ENCODE measurements around the gene TBC1D17.

TBC1D17 gene

DNA sequence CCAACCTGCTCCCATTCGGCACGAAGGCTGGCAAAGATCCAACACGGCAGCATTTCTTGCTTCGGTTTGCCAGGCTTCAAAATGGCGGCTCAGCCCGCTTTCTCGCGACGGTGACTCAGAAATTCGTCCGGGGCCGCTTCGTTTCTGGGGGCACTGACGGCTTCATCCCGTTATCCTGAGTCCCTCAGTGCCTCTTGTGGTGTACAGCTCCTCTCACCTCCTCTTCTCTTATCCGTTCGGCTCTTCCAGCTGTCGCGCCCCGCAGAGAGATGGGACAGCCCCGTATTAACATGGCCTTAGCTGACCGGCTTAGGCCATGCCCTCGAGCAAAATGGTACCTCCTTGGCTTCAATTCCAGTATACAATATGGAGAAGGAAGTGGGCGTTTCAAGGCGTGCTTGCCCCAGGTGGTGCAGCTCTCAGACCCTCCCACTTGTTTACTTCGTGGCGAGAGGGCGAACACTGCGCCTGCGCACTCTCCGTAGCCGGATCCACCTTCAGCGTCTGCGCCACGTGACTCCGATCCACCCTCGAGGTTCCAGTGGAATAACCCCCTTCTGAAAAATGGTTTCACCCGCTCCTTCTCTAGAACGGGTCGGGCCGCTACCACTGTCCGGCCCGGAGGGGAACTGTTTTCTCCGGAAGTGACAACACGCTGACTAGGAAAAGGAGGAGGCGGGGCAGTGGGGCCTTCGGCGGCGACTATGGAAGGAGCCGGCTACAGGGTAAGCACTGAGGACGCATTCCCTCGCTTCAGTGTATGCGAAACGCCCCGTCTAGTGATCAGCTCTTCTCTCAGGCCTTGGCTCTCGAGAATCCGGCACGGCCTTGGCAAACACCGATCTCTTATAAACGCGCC lies at the start of gene TBC1D17, which contains the start of gene AKT1S1:
Gene TBC1D17, plus strand, starts transcription at position 683 of the 859 bp plus-strand sequence. Its CDS starts 22 bp downstream, at position 705.
Gene AKT1S1, minus strand, starts transcription at position 336 of the 859 bp plus-strand sequence. CDS start 4,060 bp downstream, outside the sequence.
- peak; percentile 83 for ATAC-seq
- TF ChIP-seq, protein P1, sequence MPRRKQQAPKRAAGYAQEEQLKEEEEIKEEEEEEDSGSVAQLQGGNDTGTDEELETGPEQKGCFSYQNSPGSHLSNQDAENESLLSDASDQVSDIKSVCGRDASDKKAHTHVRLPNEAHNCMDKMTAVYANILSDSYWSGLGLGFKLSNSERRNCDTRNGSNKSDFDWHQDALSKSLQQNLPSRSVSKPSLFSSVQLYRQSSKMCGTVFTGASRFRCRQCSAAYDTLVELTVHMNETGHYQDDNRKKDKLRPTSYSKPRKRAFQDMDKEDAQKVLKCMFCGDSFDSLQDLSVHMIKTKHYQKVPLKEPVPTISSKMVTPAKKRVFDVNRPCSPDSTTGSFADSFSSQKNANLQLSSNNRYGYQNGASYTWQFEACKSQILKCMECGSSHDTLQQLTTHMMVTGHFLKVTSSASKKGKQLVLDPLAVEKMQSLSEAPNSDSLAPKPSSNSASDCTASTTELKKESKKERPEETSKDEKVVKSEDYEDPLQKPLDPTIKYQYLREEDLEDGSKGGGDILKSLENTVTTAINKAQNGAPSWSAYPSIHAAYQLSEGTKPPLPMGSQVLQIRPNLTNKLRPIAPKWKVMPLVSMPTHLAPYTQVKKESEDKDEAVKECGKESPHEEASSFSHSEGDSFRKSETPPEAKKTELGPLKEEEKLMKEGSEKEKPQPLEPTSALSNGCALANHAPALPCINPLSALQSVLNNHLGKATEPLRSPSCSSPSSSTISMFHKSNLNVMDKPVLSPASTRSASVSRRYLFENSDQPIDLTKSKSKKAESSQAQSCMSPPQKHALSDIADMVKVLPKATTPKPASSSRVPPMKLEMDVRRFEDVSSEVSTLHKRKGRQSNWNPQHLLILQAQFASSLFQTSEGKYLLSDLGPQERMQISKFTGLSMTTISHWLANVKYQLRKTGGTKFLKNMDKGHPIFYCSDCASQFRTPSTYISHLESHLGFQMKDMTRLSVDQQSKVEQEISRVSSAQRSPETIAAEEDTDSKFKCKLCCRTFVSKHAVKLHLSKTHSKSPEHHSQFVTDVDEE (CRISPR knock-in tag; IDR thresholded peaks at IDR 0.05): no peak
- TF ChIP-seq, protein P2, sequence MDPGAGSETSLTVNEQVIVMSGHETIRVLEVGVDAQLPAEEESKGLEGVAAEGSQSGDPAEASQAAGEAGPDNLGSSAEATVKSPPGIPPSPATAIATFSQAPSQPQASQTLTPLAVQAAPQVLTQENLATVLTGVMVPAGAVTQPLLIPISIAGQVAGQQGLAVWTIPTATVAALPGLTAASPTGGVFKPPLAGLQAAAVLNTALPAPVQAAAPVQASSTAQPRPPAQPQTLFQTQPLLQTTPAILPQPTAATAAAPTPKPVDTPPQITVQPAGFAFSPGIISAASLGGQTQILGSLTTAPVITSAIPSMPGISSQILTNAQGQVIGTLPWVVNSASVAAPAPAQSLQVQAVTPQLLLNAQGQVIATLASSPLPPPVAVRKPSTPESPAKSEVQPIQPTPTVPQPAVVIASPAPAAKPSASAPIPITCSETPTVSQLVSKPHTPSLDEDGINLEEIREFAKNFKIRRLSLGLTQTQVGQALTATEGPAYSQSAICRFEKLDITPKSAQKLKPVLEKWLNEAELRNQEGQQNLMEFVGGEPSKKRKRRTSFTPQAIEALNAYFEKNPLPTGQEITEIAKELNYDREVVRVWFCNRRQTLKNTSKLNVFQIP (CRISPR knock-in tag; IDR thresholded peaks at IDR 0.05; ENCODE audit: borderline replicate concordance, low read depth): 0 out of 2 replicates have a peak, but pooled peaks have one; percentile 49

DNA sequence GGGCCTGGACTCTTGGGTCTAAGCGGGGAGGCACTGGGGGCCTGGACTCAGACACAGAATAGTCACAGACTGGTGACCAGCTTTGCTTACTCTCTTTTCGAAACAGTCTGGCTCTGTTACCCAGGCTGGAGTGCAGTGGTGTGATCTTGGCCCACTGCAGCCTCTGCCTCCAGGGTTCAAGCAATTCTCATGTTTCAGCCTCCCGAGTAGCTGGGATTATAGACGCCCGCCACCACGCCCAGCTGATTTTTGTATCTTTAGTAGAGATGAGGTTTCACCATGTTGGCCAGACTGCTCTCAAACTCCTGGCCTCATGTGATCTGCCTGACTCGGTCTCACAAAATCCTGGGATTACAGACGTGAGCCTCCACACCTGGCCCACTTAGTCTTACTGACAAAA lies 48.3 kb upstream of the TBC1D17 start:
- no peak for ATAC-seq
- no peak for TF ChIP-seq CSDC2 (CRISPR knock-in tag; IDR thresholded peaks at IDR 0.05)
- TF ChIP-seq, protein P3, sequence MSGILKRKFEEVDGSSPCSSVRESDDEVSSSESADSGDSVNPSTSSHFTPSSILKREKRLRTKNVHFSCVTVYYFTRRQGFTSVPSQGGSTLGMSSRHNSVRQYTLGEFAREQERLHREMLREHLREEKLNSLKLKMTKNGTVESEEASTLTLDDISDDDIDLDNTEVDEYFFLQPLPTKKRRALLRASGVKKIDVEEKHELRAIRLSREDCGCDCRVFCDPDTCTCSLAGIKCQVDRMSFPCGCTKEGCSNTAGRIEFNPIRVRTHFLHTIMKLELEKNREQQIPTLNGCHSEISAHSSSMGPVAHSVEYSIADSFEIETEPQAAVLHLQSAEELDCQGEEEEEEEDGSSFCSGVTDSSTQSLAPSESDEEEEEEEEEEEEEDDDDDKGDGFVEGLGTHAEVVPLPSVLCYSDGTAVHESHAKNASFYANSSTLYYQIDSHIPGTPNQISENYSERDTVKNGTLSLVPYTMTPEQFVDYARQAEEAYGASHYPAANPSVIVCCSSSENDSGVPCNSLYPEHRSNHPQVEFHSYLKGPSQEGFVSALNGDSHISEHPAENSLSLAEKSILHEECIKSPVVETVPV (CRISPR knock-in tag; IDR thresholded peaks at IDR 0.05): no peak
- no peak for TF ChIP-seq ZNF565 (CRISPR knock-in tag; conservative IDR thresholded peaks at IDR 0.05; ENCODE audit: low read depth)
- TF ChIP-seq ESRRG (CRISPR knock-in tag; IDR thresholded peaks at IDR 0.05): no peak
- TF ChIP-seq OSR1 (CRISPR knock-in tag; IDR thresholded peaks at IDR 0.05): no peak
- TF ChIP-seq ZC3H10 (CRISPR knock-in tag; IDR thresholded peaks at IDR 0.05): no peak
- TF ChIP-seq ARNTL (CRISPR knock-in tag; IDR thresholded peaks at IDR 0.05; ENCODE audit: borderline replicate concordance, low read depth): no peak
- TF ChIP-seq, protein P4, sequence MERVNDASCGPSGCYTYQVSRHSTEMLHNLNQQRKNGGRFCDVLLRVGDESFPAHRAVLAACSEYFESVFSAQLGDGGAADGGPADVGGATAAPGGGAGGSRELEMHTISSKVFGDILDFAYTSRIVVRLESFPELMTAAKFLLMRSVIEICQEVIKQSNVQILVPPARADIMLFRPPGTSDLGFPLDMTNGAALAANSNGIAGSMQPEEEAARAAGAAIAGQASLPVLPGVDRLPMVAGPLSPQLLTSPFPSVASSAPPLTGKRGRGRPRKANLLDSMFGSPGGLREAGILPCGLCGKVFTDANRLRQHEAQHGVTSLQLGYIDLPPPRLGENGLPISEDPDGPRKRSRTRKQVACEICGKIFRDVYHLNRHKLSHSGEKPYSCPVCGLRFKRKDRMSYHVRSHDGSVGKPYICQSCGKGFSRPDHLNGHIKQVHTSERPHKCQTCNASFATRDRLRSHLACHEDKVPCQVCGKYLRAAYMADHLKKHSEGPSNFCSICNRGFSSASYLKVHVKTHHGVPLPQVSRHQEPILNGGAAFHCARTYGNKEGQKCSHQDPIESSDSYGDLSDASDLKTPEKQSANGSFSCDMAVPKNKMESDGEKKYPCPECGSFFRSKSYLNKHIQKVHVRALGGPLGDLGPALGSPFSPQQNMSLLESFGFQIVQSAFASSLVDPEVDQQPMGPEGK (CRISPR knock-in tag; IDR thresholded peaks at IDR 0.05; ENCODE audit: borderline replicate concordance): no peak
- TF ChIP-seq TCF4 (CRISPR knock-in tag; IDR thresholded peaks at IDR 0.05; ENCODE audit: borderline replicate concordance): no peak
- no peak for TF ChIP-seq RARB (CRISPR knock-in tag; IDR thresholded peaks at IDR 0.05)

DNA sequence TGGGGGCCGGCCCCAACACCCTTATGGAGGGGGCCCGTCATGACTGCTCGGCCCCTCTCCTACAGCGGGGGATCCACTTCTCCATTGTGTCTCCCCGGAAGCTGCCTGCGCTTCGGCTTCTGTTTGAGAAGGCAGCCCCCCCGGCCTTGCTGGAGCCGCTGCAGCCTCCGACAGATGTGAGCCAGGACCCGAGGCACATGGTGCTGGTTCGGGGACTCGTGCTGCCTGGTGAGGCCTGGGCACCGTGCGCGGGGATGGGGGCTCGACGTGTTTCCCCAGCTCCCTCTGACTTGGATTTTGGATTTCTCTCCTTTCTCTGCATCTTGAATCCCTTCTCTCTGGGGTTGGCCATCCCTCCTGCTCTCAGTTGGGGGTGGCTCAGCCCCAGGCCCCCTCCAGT lies 47.8 kb upstream of the TBC1D17 start:
- TF ChIP-seq RARB (CRISPR knock-in tag; IDR thresholded peaks at IDR 0.05) (no peak), ARNTL (CRISPR knock-in tag; IDR thresholded peaks at IDR 0.05; ENCODE audit: borderline replicate concordance, low read depth) (no peak), BACH2 (CRISPR knock-in tag; IDR thresholded peaks at IDR 0.05; ENCODE audit: borderline replicate concordance) (no peak), ZC3H10 (CRISPR knock-in tag; IDR thresholded peaks at IDR 0.05) (no peak), ZNF8 (CRISPR knock-in tag; IDR thresholded peaks at IDR 0.05) (no peak), ZNF70 (CRISPR knock-in tag; IDR thresholded peaks at IDR 0.05) (no peak), ZNF565 (CRISPR knock-in tag; conservative IDR thresholded peaks at IDR 0.05; ENCODE audit: low read depth) (no peak), SNAI2 (CRISPR knock-in tag; IDR thresholded peaks at IDR 0.05) (no peak), CSDC2 (CRISPR knock-in tag; IDR thresholded peaks at IDR 0.05) (no peak), TOX (CRISPR knock-in tag; IDR thresholded peaks at IDR 0.05; ENCODE audit: borderline replicate concordance) (no peak), PPARA (CRISPR knock-in tag; IDR thresholded peaks at IDR 0.05; ENCODE audit: borderline replicate concordance) (no peak), ZFP3 (CRISPR knock-in tag; IDR thresholded peaks at IDR 0.05) (no peak), ISL1 (CRISPR knock-in tag; IDR thresholded peaks at IDR 0.05) (no peak), OSR1 (CRISPR knock-in tag; IDR thresholded peaks at IDR 0.05) (no peak), TCF4 (CRISPR knock-in tag; IDR thresholded peaks at IDR 0.05; ENCODE audit: borderline replicate concordance) (no peak), ZFP30 (CRISPR knock-in tag; IDR thresholded peaks at IDR 0.05) (no peak)
- TF ChIP-seq, protein P1 (CRISPR knock-in tag; IDR thresholded peaks at IDR 0.05): no peak
- TF ChIP-seq, protein P3 (CRISPR knock-in tag; IDR thresholded peaks at IDR 0.05): no peak
- TF ChIP-seq, protein P2 (CRISPR knock-in tag; IDR thresholded peaks at IDR 0.05; ENCODE audit: borderline replicate concordance, low read depth): no peak
- no peak for ATAC-seq

All from SK-N-SH treated with all-trans-retinoic acid at 6 μM for 48 hours (cell line).